GM12878 (cell line): Measurements from ENCODE around the gene TMEM176A. TPM values are rescaled to one million over a fixed set of nuclear protein-coding genes. Genes with fewer than 3 reads are reported as not detected.

Experiments
- ATAC-seq: fragments of 200-7000 bp; cut with Tn5 transposase; 3 replicates; pipeline ENCODE4 v1.9.1; 2020; ENCODE audit warnings: mild to moderate bottlenecking, moderate library complexity
- BruUV-seq: library from RNA; stranded (reverse); fragments of 400-500 nt; replicated peaks from 2 replicates; lab custom pipeline; 2021; lab: Mats Ljungman, UMichigan
- CTCF ChIA-PET: fragments of 300-600 bp; sonication (Branson Sonifier 250); formaldehyde crosslinking; extraction: SDS; loops from one replicate; lab custom pipeline; 2021; ENCODE audit warnings: inconsistent platforms; lab: Yijun Ruan, JAX
- POLR2A ChIA-PET: fragments of 350-600 bp; formaldehyde crosslinking; extraction: SDS; loops from one replicate; lab custom pipeline; 2021; ENCODE audit warnings: inconsistent platforms; lab: Charles Lee
- RAD21 ChIA-PET: fragments of 300-600 bp; sonication (Branson Sonifier 250); formaldehyde crosslinking; loops from one replicate; lab custom pipeline; 2023; ENCODE audit warnings: antibody characterized with exemption; ENCODE audit not compliant: unreplicated experiment; lab: Charles Lee
- SMC1A ChIA-PET: fragments of 300-600 bp; sonication (Branson Sonifier 250); formaldehyde crosslinking; loops from one replicate; lab custom pipeline; 2023; ENCODE audit not compliant: unreplicated experiment, uncharacterized antibody; lab: Charles Lee
- DNase-seq: peaks from one replicate; pipeline ENCODE4 v3.0.0-alpha.2; 2011; ENCODE audit warnings: low read depth, low spot score
- FAIRE-seq: peaks from 3 replicates; lab custom pipeline; 2011; peaks lifted over from hg19 to GRCh38; lab: Jason Lieb, UNC
- H2AFZ ChIP-seq: 2 replicates; pipeline ENCODE4 v1.6.0; 2011; ENCODE audit warnings: low read depth, low read length, control low read depth; ENCODE audit not compliant: control insufficient read depth
- H3K27ac ChIP-seq: 2 replicates; pipeline ENCODE4 v1.5.1; 2011; ENCODE audit warnings: control low read depth; ENCODE audit not compliant: control insufficient read depth, insufficient read depth
- H3K27me3 ChIP-seq, 2 experiments: replicated peaks in 1 of 2; 2 replicates each; pipeline versions ENCODE4 v1.6.0 to v1.6.1; 2011; ENCODE audit warnings: low read length in 1 of 2; ENCODE audit not compliant: control insufficient read depth in 2 of 2, insufficient read depth in 2 of 2
- H3K36me3 ChIP-seq, 2 experiments: 2 replicates each; pipeline ENCODE4 v1.5.1; 2011; ENCODE audit warnings: low read length in 1 of 2; ENCODE audit not compliant: control insufficient read depth in 2 of 2, insufficient read depth in 2 of 2
- H3K4me1 ChIP-seq: 2 replicates; pipeline ENCODE4 v1.6.1; 2011; ENCODE audit warnings: mild to moderate bottlenecking, low read length, moderate library complexity, mixed read lengths; ENCODE audit not compliant: control insufficient read depth, insufficient read depth
- H3K4me2 ChIP-seq: 2 replicates; pipeline ENCODE4 v1.6.0; 2011; ENCODE audit warnings: control low read depth; ENCODE audit not compliant: control insufficient read depth, insufficient read depth
- H3K4me3 ChIP-seq: fragments of 200-600 bp; sonication (generic); 2 replicates; pipeline ENCODE4 v1.5.1; 2016
- H3K79me2 ChIP-seq: 2 replicates; pipeline ENCODE4 v1.6.0; 2011; ENCODE audit warnings: low read length; ENCODE audit not compliant: control insufficient read depth, insufficient read depth
- H3K9ac ChIP-seq: 2 replicates; pipeline ENCODE4 v1.8.0; 2011; ENCODE audit warnings: low read length, control low read depth, mixed read lengths; ENCODE audit not compliant: control insufficient read depth, insufficient read depth
- H3K9me3 ChIP-seq: replicated peaks from 3 replicates; pipeline ENCODE4 v1.5.1; 2011; ENCODE audit warnings: mild to moderate bottlenecking, low read length; ENCODE audit not compliant: control insufficient read depth, insufficient read depth
- H4K20me1 ChIP-seq: 2 replicates; pipeline ENCODE4 v1.6.0; 2011; ENCODE audit not compliant: control insufficient read depth, insufficient read depth
- CEBPB ChIP-seq, 2 experiments: fragments of 150-350 bp in 1 of 2; IDR thresholded peaks; 2 replicates each; pipeline ENCODE4 v1.6.1; 2012 to 2014; ENCODE audit warnings: low read depth in 2 of 2, low read length in 2 of 2, borderline replicate concordance in 1 of 2, inconsistent platforms in 1 of 2
- ETV6 ChIP-seq, 2 experiments: fragments of 450-650 bp in 1 of 2; IDR thresholded peaks in 1 of 2; conservative IDR thresholded peaks in 1 of 2; 2 replicates each; pipeline ENCODE4 v1.6.1; 2014; ENCODE audit warnings: antibody characterized with exemption in 1 of 2, borderline replicate concordance in 1 of 2, low read depth in 1 of 2, mild to moderate bottlenecking in 1 of 2, moderate library complexity in 1 of 2
- FOS ChIP-seq: IDR thresholded peaks from 3 replicates; pipeline ENCODE4 v1.6.1; 2011; ENCODE audit warnings: borderline replicate concordance; ENCODE audit not compliant: insufficient read length; ENCODE audit errors: extremely low read depth
- IRF3 ChIP-seq: fragments of 450-650 bp; IDR thresholded peaks from 2 replicates; pipeline ENCODE4 v1.6.1; 2014; ENCODE audit warnings: mild to moderate bottlenecking
- MYC ChIP-seq: IDR thresholded peaks from 2 replicates; pipeline ENCODE4 v1.6.1; 2011; ENCODE audit warnings: mild to moderate bottlenecking, low read length, moderate library complexity, inconsistent platforms; ENCODE audit not compliant: insufficient read depth, insufficient replicate concordance, insufficient read length, severe bottlenecking
- PAX5 ChIP-seq: IDR thresholded peaks from 2 replicates; pipeline ENCODE4 v1.6.1; 2011; ENCODE audit warnings: low read depth, low read length, borderline replicate concordance
- POU2F2 ChIP-seq: IDR thresholded peaks from 3 replicates; pipeline ENCODE4 v1.6.1; 2011; ENCODE audit warnings: low read depth, mild to moderate bottlenecking, low read length, borderline replicate concordance
- SMAD1 ChIP-seq: fragments of 450-650 bp; IDR thresholded peaks from 2 replicates; pipeline ENCODE4 v1.6.1; 2018; ENCODE audit warnings: mild to moderate bottlenecking, low read depth; ENCODE audit not compliant: partially characterized antibody
- WGBS: methylation state at CpG from one replicate; pipeline ENCODE4 v1.1.6; 2016; ENCODE audit warnings: low lambda C conversion rate; ENCODE audit not compliant: insufficient replicate concordance, insufficient coverage; ENCODE audit errors: missing lambda C conversion rate; 5-methylcytosine and 5-hydroxymethylcytosine counted together
- in situ Hi-C: fragments of 300-500 bp; cut with MboI; formaldehyde crosslinking; loops from 9 replicates; pipeline ENCODE4 v1.14.3; 2018; ENCODE audit warnings: mixed read lengths
- intact Hi-C: fragments of 100-400 bp; cut with micrococcal nuclease; formaldehyde crosslinking; loops from one replicate; pipeline ENCODE4 v1.14.2; 2022; ENCODE audit not compliant: unreplicated experiment
- polyA plus RNA-seq, 11 experiments: library from polyadenylated mRNA; depleted of rRNA in 4 of 11; unstranded in 6 of 11; stranded (reverse) in 5 of 11; fragments of >200 nt; fragmentation: Nextera tagmentation in 4 of 11; fragmentation: Illumina TruSeq in 1 of 11; extraction: Ambion mirVana in 4 of 11; extraction: Trizol in 1 of 11; gene quantifications; 1 replicate in 1 of 11; 2 replicates in 10 of 11; pipeline versions ENCODE4 v1.2.1 to v1.2.3, GENCODE V29; 2011 to 2016; ENCODE audit warnings: inconsistent platforms in 2 of 11, missing spikeins in 2 of 11, low read depth in 1 of 11
- total RNA-seq, 4 experiments: library from RNA; depleted of rRNA in 3 of 4; stranded (reverse); fragments of >200 nt in 3 of 4; fragmentation: Illumina TruSeq in 1 of 4; extraction: Trizol in 1 of 4; gene quantifications; 2 replicates each; pipeline versions ENCODE4 v1.2.1 to v1.2.3, GENCODE V29; 2013 to 2021
- TF ChIP-seq, protein P1 (sequence below): fragments of 450-650 bp; IDR thresholded peaks from 2 replicates; pipeline ENCODE4 v1.6.1; 2017; ENCODE audit warnings: mild to moderate bottlenecking, low read depth, inconsistent platforms; ENCODE audit not compliant: poor library complexity, severe bottlenecking
- TF ChIP-seq, protein P2 (sequence below), 3 experiments: IDR thresholded peaks in 2 of 3; conservative IDR thresholded peaks in 1 of 3; 2 replicates each; pipeline ENCODE4 v1.5.1; 2011; ENCODE audit warnings: low read depth in 3 of 3, low read length in 3 of 3, mild to moderate bottlenecking in 3 of 3, control low read depth in 2 of 3, moderate library complexity in 2 of 3, inconsistent platforms in 1 of 3, mixed read lengths in 1 of 3; ENCODE audit not compliant: control insufficient read depth in 2 of 3, insufficient read depth in 1 of 3; ENCODE audit errors: extremely low read depth in 1 of 3

TMEM176A gene
- total and polyA plus RNA-seq, 10 of the 15 experiments (the other 5 are each of a cell fraction or from before 2014, with no cell fraction given), result not detected

DNA sequence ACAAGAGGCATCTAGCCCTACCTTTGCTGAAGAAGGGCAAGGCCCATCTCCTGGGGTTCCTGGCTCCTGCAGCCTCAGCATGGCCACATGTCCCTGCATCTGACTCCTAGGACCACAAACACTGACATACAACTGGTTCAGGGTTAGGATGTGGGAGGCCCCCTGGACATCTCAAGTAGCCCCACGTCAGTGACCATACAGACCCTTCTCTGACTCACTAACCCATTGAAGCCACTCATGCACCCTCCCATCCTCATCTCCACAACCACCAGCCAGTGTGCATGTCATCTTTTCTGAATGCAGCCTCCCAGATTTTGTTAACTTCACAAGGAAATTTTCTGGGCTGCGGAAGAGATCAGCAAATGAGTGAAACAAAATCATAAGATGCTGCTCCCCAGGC lies 18.6 kb upstream of the TMEM176A start:
- H3K9me3 ChIP-seq, result no peaks in the 10 kb centered on the region
- 40% methylated on average over 2 of the region's 2 CpGs for WGBS
- no TSS peak for BruUV-seq
- TF ChIP-seq, protein P1, sequence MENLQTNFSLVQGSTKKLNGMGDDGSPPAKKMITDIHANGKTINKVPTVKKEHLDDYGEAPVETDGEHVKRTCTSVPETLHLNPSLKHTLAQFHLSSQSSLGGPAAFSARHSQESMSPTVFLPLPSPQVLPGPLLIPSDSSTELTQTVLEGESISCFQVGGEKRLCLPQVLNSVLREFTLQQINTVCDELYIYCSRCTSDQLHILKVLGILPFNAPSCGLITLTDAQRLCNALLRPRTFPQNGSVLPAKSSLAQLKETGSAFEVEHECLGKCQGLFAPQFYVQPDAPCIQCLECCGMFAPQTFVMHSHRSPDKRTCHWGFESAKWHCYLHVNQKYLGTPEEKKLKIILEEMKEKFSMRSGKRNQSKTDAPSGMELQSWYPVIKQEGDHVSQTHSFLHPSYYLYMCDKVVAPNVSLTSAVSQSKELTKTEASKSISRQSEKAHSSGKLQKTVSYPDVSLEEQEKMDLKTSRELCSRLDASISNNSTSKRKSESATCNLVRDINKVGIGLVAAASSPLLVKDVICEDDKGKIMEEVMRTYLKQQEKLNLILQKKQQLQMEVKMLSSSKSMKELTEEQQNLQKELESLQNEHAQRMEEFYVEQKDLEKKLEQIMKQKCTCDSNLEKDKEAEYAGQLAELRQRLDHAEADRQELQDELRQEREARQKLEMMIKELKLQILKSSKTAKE, result no peak
- TF ChIP-seq FOS (no peak), POU2F2 (no peak), ETV6 (conservative IDR thresholded peaks at IDR 0.05 in 1 of 2, IDR thresholded peaks at IDR 0.05 in 1 of 2; ENCODE audit: borderline replicate concordance in 1 of 2, low read depth in 1 of 2) (no peak), IRF3 (no peak), PAX5 (no peak), CEBPB (IDR thresholded peaks at IDR 0.05; ENCODE audit: borderline replicate concordance in 1 of 2, low read depth in 2 of 2, low read length in 2 of 2) (no peak), MYC (no peak), SMAD1 (no peak)
- TF ChIP-seq, protein P2, sequence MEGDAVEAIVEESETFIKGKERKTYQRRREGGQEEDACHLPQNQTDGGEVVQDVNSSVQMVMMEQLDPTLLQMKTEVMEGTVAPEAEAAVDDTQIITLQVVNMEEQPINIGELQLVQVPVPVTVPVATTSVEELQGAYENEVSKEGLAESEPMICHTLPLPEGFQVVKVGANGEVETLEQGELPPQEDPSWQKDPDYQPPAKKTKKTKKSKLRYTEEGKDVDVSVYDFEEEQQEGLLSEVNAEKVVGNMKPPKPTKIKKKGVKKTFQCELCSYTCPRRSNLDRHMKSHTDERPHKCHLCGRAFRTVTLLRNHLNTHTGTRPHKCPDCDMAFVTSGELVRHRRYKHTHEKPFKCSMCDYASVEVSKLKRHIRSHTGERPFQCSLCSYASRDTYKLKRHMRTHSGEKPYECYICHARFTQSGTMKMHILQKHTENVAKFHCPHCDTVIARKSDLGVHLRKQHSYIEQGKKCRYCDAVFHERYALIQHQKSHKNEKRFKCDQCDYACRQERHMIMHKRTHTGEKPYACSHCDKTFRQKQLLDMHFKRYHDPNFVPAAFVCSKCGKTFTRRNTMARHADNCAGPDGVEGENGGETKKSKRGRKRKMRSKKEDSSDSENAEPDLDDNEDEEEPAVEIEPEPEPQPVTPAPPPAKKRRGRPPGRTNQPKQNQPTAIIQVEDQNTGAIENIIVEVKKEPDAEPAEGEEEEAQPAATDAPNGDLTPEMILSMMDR (IDR thresholded peaks at IDR 0.05 in 2 of 3, conservative IDR thresholded peaks at IDR 0.05 in 1 of 3; ENCODE audit: control insufficient read depth in 2 of 3, extremely low read depth in 1 of 3, insufficient read depth in 1 of 3, low read depth in 3 of 3, low read length in 3 of 3), result no peak
- in situ Hi-C loops, result no loop called here
- no peaks in the 10 kb centered on the region for H4K20me1 ChIP-seq
- H3K4me2 ChIP-seq, result no peak overlapping the region
- peaks cover 12% of the 10 kb centered on the region for H3K4me1 ChIP-seq
- H3K9ac ChIP-seq, result no peak overlapping the region
- intact Hi-C loops, result no loop called here
- ChIA-PET POLR2A (no interaction called here), RAD21 (interaction anchor here (0.8 to 1.4 kb wide), 3 partner anchors 37 to 95 kb away, joined by 3 to 4 read pairs (median 4); no protein-coding TSS in a partner anchor), CTCF (interaction anchor here (3.8 to 7.1 kb wide), 2 partner anchors 95 to 116 kb away, joined by 16 to 70 read pairs; no protein-coding TSS in a partner anchor), SMC1A (interaction anchor here (1.0 to 6.3 kb wide), 4 partner anchors 9 to 334 kb away, joined by 3 to 52 read pairs (median 12); no protein-coding TSS in a partner anchor)
- no peak for FAIRE-seq
- H3K27me3 ChIP-seq, result no peaks in the 10 kb centered on the region
- no peaks in the 10 kb centered on the region for H3K36me3 ChIP-seq
- no peak for DNase-seq
- H3K4me3 ChIP-seq, result no peak overlapping the region
- no peaks in the 10 kb centered on the region for H3K79me2 ChIP-seq
- H2AFZ ChIP-seq, result no peak overlapping the region
- no peak overlapping the region for H3K27ac ChIP-seq
- no peak for ATAC-seq
